Inferior parietal cortex (tissue), 1 donor: Measurements from ENCODE around the gene INPP1.

Experiments used
- DNase-seq: peaks from one replicate; pipeline ENCODE4 v3.0.0-alpha.2; 2016; ENCODE audit errors: extremely low spot score

The INPP1 gene

GRCh38 chr2:190409616-190410015, 66.2 kb downstream of the INPP1 start:
- peak; percentile 61 for DNase-seq

- peak; percentile 48 for DNase-seq
Observed at GRCh38 chr2:190410166-190410565, 66.8 kb downstream of the INPP1 start.

GRCh38 chr2:190412966-190413365, 69.6 kb downstream of the INPP1 start:
- DNase-seq: no peak

- DNase-seq: no peak
Observed at GRCh38 chr2:190413421-190413820, 70.0 kb downstream of the INPP1 start.

- DNase-seq: no peak
Observed at GRCh38 chr2:190415251-190415650, 71.9 kb downstream of the INPP1 start.

GRCh38 chr2:190415794-190416775, 72.7 kb downstream of the INPP1 start:
- DNase-seq: no peak

- DNase-seq: no peak
Observed at GRCh38 chr2:190417045-190417842, 73.9 kb downstream of the INPP1 start.

- no peak for DNase-seq
Observed at GRCh38 chr2:190418727-190419126, 75.3 kb downstream of the INPP1 start.

GRCh38 chr2:190420801-190421200, 77.4 kb downstream of the INPP1 start:
- no peak for DNase-seq
